Kidney (tissue), 14 donors: Measurements from ENCODE around the gene USP49. TPM values are rescaled to one million over a fixed set of nuclear protein-coding genes. Genes with fewer than 3 reads are reported as not detected.

Experiments used
- DNase-seq, 5 donors: peaks; one replicate each; pipeline ENCODE4 v3.0.0-alpha.2; 2013 to 2020
- FAIRE-seq: peaks from 2 replicates; lab custom pipeline; 2012; peaks lifted over from hg19 to GRCh38; lab: Jason Lieb, UNC
- H3K27ac ChIP-seq, 2 donors: one replicate each; pipeline ENCODE4 v1.7.0; 2013; ENCODE audit warnings: low read depth in 2 of 2, low read length in 2 of 2, inconsistent platforms in 1 of 2
- H3K27me3 ChIP-seq: one replicate; pipeline ENCODE4 v1.7.1; 2013; ENCODE audit warnings: low read length, inconsistent platforms; ENCODE audit not compliant: control insufficient read depth, insufficient read depth
- H3K36me3 ChIP-seq, 3 donors: one replicate each; pipeline versions ENCODE4 v1.7.0 to v1.7.1; 2013; ENCODE audit warnings: low read length in 3 of 3, control low read depth in 1 of 3, inconsistent platforms in 1 of 3; ENCODE audit not compliant: insufficient read depth in 3 of 3, control insufficient read depth in 2 of 3
- H3K4me1 ChIP-seq, 3 donors: one replicate each; pipeline versions ENCODE4 v1.7.0 to v1.7.1; 2013; ENCODE audit warnings: low read length in 3 of 3, inconsistent platforms in 1 of 3, low read depth in 1 of 3; ENCODE audit not compliant: control insufficient read depth in 2 of 3, insufficient read depth in 2 of 3
- H3K4me3 ChIP-seq, 3 donors: one replicate each; pipeline versions ENCODE4 v1.7.0 to v1.8.1; 2013; ENCODE audit warnings: low read length in 3 of 3, control low read depth in 1 of 3, inconsistent platforms in 1 of 3
- H3K9ac ChIP-seq, 3 donors: one replicate each; pipeline versions ENCODE4 v1.7.0 to v1.7.1; 2013; ENCODE audit warnings: low read length in 3 of 3, control low read depth in 1 of 3, inconsistent platforms in 1 of 3
- H3K9me3 ChIP-seq, 3 donors: one replicate each; pipeline versions ENCODE4 v1.7.0 to v1.7.1; 2013; ENCODE audit warnings: low read length in 3 of 3, control low read depth in 1 of 3, inconsistent platforms in 1 of 3; ENCODE audit not compliant: control insufficient read depth in 2 of 3, insufficient read depth in 1 of 3
- intact Hi-C: fragments of 100-400 bp; cut with DNase I; formaldehyde crosslinking; loops from one replicate; pipeline ENCODE4 v1.11.1; 2022
- polyA plus RNA-seq: library from polyadenylated mRNA; stranded (reverse); fragments of 350-450 nt; fragmentation: Illumina TruSeq; extraction: RNeasy Lipid Tissue Mini Kit (QIAGEN cat#74804); gene quantifications from one replicate; pipeline ENCODE4 v1.2.3, GENCODE V29; 2014; ENCODE audit warnings: low read depth, low replicate concordance; ENCODE audit not compliant: insufficient read depth
- total RNA-seq: library from RNA; stranded (reverse); fragmentation: NEBNext Ultra II Directional; extraction: Animal tissue kit (Norgen Biotek cat#: 25700); gene quantifications from one replicate; pipeline ENCODE4 v1.2.1, GENCODE V29; 2021
- TF ChIP-seq, protein P1 (sequence below): IDR thresholded peaks from 3 replicates; pipeline ENCODE4 v1.5.1; 2012; ENCODE audit warnings: mild to moderate bottlenecking, moderate library complexity, borderline replicate concordance; ENCODE audit not compliant: insufficient read depth; ENCODE audit errors: extremely low read depth
- donor health status: control.
- donor health status: control.
- donor health status: control.
- donor health status: control.
- donor health status: control.
- donor health status: DM: yes; HTN: yes; CAD: no.
- donor health status: Normal renal cell carcinoma (clear cell type).

USP49 gene
- total and polyA plus RNA-seq, 2 donors from 2014 or later: 1.1 to 3.4 TPM

- FAIRE-seq (no peak), DNase-seq (peak in 1 of 5 donors; percentile 14)
- Histone ChIP-seq H3K27ac (no peak overlapping the region), H3K9ac (peak overlapping the region; percentile 95 to 100 (median 99)), H3K4me1 (peaks cover 7 to 18% (median 13%) of the 10 kb centered on the region in 3 donors), H3K4me3 (peak overlapping the region; percentile 99 to 100 (median 100)), H3K9me3 (no peaks in the 10 kb centered on the region), H3K27me3 (no peaks in the 10 kb centered on the region), H3K36me3 (peaks cover 0 to 4% (median 1%) of the 10 kb centered on the region in 3 donors)
- TF ChIP-seq, protein P1, sequence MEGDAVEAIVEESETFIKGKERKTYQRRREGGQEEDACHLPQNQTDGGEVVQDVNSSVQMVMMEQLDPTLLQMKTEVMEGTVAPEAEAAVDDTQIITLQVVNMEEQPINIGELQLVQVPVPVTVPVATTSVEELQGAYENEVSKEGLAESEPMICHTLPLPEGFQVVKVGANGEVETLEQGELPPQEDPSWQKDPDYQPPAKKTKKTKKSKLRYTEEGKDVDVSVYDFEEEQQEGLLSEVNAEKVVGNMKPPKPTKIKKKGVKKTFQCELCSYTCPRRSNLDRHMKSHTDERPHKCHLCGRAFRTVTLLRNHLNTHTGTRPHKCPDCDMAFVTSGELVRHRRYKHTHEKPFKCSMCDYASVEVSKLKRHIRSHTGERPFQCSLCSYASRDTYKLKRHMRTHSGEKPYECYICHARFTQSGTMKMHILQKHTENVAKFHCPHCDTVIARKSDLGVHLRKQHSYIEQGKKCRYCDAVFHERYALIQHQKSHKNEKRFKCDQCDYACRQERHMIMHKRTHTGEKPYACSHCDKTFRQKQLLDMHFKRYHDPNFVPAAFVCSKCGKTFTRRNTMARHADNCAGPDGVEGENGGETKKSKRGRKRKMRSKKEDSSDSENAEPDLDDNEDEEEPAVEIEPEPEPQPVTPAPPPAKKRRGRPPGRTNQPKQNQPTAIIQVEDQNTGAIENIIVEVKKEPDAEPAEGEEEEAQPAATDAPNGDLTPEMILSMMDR: no peak
- intact Hi-C loops: no loop called here
Measured at GRCh38 chr6:41922154-41922553, 27.0 kb upstream of the USP49 start.

- no peak for FAIRE-seq
- intact Hi-C loops: no loop called here
- TF ChIP-seq, protein P1: no peak
- H3K9ac ChIP-seq: peak overlapping the region; percentile 95 to 100 (median 99)
- peak overlapping the region; percentile 98 to 100 for H3K27ac ChIP-seq
- H3K4me3 ChIP-seq: peak overlapping the region; percentile 99 to 100 (median 100)
- peaks cover 7 to 18% (median 13%) of the 10 kb centered on the region in 3 donors for H3K4me1 ChIP-seq
- H3K36me3 ChIP-seq: peaks cover 0 to 3% (median 0%) of the 10 kb centered on the region in 3 donors
- no peak for DNase-seq
- no peaks in the 10 kb centered on the region for H3K27me3 ChIP-seq
- H3K9me3 ChIP-seq: no peaks in the 10 kb centered on the region
Measured at GRCh38 chr6:41921712-41921998, 26.5 kb upstream of the USP49 start.

- Histone ChIP-seq H3K36me3 (peaks cover 0 to 3% (median 0%) of the 10 kb centered on the region in 3 donors), H3K4me1 (peaks cover 7 to 18% (median 13%) of the 10 kb centered on the region in 3 donors), H3K27me3 (no peaks in the 10 kb centered on the region), H3K4me3 (peak within 1 kb of the TSS; percentile 99 to 100 (median 100)), H3K27ac (peak within 1 kb of the TSS; percentile 98 to 100), H3K9me3 (no peaks in the 10 kb centered on the region), H3K9ac (peak within 1 kb of the TSS; percentile 99 to 100 (median 99))
- intact Hi-C loops: no loop called here
- peak; percentile 95 to 98 (median 96) for DNase-seq
- TF ChIP-seq, protein P1: peak; percentile 84
- no peak for FAIRE-seq
Measured at GRCh38 chr6:41920921-41921711, 25.9 kb upstream of the USP49 start, which contains the start of the genes BYSL and MED20. Gene BYSL, plus strand, starts transcription at chr6:41921499. Its CDS starts 64 bp downstream, at chr6:41921563. Gene MED20, minus strand, starts transcription at chr6:41921139. Its CDS starts 121 bp downstream, at chr6:41921018.
